Gastrocnemius medialis (tissue), 4 donors: ENCODE measurements around the gene HNF1A. TPM values are rescaled to one million over a fixed set of nuclear protein-coding genes. Genes with fewer than 3 reads are reported as not detected.

ENCODE experiments used
- ATAC-seq, 2 donors: fragments of 150-250 bp; one replicate each; pipeline ENCODE4 v1.9.1; 2016
- DNase-seq, 2 donors: peaks; one replicate each; pipeline ENCODE4 v3.0.0-alpha.2; 2019
- H3K27ac ChIP-seq, 4 donors: fragments of 200-600 bp; sonication (generic); 1 replicate in 1 of 4; 2 replicates in 3 of 4; pipeline ENCODE4 v1.5.1; 2016 to 2018; ENCODE audit warnings: mild to moderate bottlenecking in 2 of 4, moderate library complexity in 1 of 4
- H3K27me3 ChIP-seq, 3 donors: fragments of 200-600 bp; sonication (generic) in 2 of 3; 1 replicate in 1 of 3; 2 replicates in 2 of 3; pipeline versions ENCODE4 v1.5.1 to v1.6.0; 2016 to 2019; ENCODE audit warnings: mild to moderate bottlenecking in 1 of 3, moderate library complexity in 1 of 3
- H3K36me3 ChIP-seq, 2 donors: fragments of 200-600 bp; sonication (generic) in 1 of 2; one replicate each; pipeline ENCODE4 v1.5.1; 2017 to 2018
- H3K4me1 ChIP-seq, 2 donors: fragments of 200-600 bp; sonication (generic) in 1 of 2; one replicate each; pipeline ENCODE4 v1.5.1; 2016 to 2017; ENCODE audit warnings: mild to moderate bottlenecking in 2 of 2
- H3K4me3 ChIP-seq, 4 donors: fragments of 200-600 bp; sonication (generic) in 3 of 4; 1 replicate in 1 of 4; 2 replicates in 3 of 4; pipeline ENCODE4 v1.5.1; 2016 to 2019; ENCODE audit warnings: mild to moderate bottlenecking in 2 of 4
- H3K9me3 ChIP-seq, 3 donors: fragments of 200-600 bp; sonication (generic) in 2 of 3; 1 replicate in 1 of 3; 2 replicates in 2 of 3; pipeline ENCODE4 v1.5.1; 2016 to 2019
- POLR2A ChIP-seq, 2 donors: fragments of 450-650 bp; IDR thresholded peaks; one replicate each; pipeline ENCODE4 v1.6.1; 2017; ENCODE audit warnings: antibody characterized with exemption in 2 of 2, mild to moderate bottlenecking in 2 of 2, moderate library complexity in 2 of 2
- in situ Hi-C, 4 donors: fragments of 200-750 bp; cut with MboI; loops; one replicate each; pipeline versions ENCODE4 v1.15.0 to v1.8.0; 2017; ENCODE audit warnings: low sequenced_read_pairs in 4 of 4
- intact Hi-C: fragments of 100-400 bp; cut with DNase I; formaldehyde crosslinking; loops from one replicate; pipeline ENCODE4 v1.15.1; 2023; ENCODE audit warnings: low total_unique reads
- total RNA-seq, 4 donors: library from RNA; depleted of rRNA; stranded (reverse); fragments of >200 nt; gene quantifications; one replicate each; pipeline versions ENCODE4 v1.1.0 to v1.2.3, GENCODE V29; 2016
- TF ChIP-seq, protein P1 (sequence below), 5 experiments: fragments of 450-650 bp in 3 of 5; fragments of 200-600 bp in 2 of 5; sonication (generic) in 2 of 5; IDR thresholded peaks in 4 of 5; conservative IDR thresholded peaks in 1 of 5; 1 replicate in 4 of 5; 2 replicates in 1 of 5; pipeline ENCODE4 v1.5.1; 2016 to 2019; ENCODE audit warnings: antibody characterized with exemption in 5 of 5, mild to moderate bottlenecking in 3 of 5, moderate library complexity in 3 of 5

Gene HNF1A
- total RNA-seq, 4 donors from 2014 or later = 0.07 to 0.10 TPM; not detected in 2

DNA sequence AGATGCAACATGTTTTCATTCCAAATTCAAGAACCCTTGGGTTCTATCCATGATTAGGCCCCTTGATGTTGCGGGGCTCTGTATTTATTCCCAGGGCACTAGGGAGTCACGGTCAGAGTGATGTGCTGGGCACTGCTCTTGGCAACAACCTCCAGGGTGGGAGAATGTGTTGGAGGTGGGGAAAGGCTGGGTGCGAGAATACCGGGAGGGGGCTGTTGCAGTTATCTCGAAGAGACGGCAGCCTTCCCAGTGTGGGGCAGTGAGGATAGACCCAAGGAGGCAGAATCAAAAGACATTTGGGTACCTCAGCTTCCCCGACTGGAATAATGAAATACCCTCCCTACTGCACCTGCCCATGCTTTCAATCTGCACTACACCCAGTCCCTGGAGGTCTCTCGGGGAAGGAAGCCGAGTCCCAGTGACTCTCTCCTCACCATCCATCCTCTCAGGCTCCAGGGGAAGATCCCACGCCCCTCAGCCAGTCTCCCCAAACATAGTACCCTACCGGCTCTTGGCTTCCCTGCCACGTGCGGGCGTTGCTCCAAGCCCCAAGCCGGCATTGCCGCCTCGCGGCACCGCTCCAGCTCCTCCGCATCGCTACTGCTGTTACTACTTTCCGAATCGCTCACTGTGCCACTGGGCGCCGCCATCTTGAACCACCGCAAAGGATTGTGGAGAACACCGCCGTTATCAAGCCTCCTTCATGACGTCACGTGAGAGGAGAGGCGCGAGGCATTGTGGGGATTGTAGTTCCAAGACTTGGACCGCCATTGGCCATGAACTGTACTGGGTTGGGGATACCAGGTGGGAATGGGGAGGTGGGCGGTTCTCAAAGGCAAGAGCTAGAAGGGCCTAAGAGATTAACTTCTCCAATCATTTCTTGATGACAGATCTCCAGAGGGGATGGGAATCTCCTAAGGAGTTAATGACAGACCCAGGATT, 37.8 kb downstream of the HNF1A start, which contains the start of gene C12orf43:
Gene C12orf43 (minus strand): TSS at position 663 of the 942 bp plus-strand sequence. CDS start 13 bp downstream, at position 650.
- Histone ChIP-seq H3K27me3 (no peaks in the 10 kb centered on the region), H3K36me3 (peaks cover 0 to 11% of the 10 kb centered on the region in 2 donors), H3K9me3 (no peaks in the 10 kb centered on the region), H3K4me3 (peak within 1 kb of the TSS; percentile 85 to 95 (median 88)), H3K27ac (peak within 1 kb of the TSS; percentile 76 to 85 (median 82)), H3K4me1 (peaks cover 9 to 10% of the 10 kb centered on the region in 2 donors)
- DNase-seq (peak; percentile 80 to 88), ATAC-seq (peak; percentile 100)
- in situ Hi-C loops (no loop called here), intact Hi-C loops (loop anchor here (2.0 to 10.0 kb wide), 3 partner anchors 434 to 701 kb away; partner anchors contain the start of genes COX6A1 and POP5)
- TF ChIP-seq POLR2A (IDR thresholded peaks at IDR 0.05) = no peak
- TF ChIP-seq, protein P1, sequence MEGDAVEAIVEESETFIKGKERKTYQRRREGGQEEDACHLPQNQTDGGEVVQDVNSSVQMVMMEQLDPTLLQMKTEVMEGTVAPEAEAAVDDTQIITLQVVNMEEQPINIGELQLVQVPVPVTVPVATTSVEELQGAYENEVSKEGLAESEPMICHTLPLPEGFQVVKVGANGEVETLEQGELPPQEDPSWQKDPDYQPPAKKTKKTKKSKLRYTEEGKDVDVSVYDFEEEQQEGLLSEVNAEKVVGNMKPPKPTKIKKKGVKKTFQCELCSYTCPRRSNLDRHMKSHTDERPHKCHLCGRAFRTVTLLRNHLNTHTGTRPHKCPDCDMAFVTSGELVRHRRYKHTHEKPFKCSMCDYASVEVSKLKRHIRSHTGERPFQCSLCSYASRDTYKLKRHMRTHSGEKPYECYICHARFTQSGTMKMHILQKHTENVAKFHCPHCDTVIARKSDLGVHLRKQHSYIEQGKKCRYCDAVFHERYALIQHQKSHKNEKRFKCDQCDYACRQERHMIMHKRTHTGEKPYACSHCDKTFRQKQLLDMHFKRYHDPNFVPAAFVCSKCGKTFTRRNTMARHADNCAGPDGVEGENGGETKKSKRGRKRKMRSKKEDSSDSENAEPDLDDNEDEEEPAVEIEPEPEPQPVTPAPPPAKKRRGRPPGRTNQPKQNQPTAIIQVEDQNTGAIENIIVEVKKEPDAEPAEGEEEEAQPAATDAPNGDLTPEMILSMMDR (IDR thresholded peaks at IDR 0.05 in 4 of 5, conservative IDR thresholded peaks at IDR 0.05 in 1 of 5) = no peak

DNA sequence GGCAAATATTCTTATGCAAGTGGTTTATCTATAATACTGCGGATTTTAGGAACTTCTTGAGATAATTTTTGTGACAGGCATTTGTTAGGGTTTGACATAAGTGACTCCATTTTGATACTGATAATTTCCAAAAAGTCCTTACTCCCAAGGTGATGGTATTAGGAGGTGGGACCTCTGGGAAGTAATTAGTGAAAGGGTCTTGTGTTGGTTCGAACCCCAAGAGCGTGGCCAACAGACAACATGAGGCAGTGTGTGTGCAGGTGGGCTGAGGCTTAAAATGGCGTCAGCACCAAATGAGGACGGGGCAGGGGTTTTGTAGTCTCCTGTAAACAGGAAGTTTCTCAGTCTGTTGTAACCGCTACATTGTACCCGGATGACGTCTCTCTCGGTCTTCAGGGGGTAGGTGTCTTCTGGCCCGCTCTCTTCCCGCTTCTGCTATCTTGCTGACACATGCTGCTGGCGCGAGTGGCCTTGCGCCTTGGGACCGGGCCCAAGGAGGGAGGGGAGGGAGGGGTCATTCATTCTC, 39.7 kb downstream of the HNF1A start:
- Histone ChIP-seq H3K4me1 (peaks cover 9 to 10% of the 10 kb centered on the region in 2 donors), H3K27ac (no peak overlapping the region), H3K9me3 (no peaks in the 10 kb centered on the region), H3K27me3 (no peaks in the 10 kb centered on the region), H3K4me3 (no peak overlapping the region), H3K36me3 (no peaks in the 10 kb centered on the region)
- ATAC-seq = no peak
- TF ChIP-seq, protein P1 (IDR thresholded peaks at IDR 0.05 in 4 of 5, conservative IDR thresholded peaks at IDR 0.05 in 1 of 5) = no peak
- TF ChIP-seq POLR2A (IDR thresholded peaks at IDR 0.05) = no peak
- in situ Hi-C loops = no loop called here
- DNase-seq = no peak
- intact Hi-C loops = loop anchor here (2.0 to 10.0 kb wide), 3 partner anchors 436 to 703 kb away; partner anchors contain the start of genes COX6A1 and POP5

DNA sequence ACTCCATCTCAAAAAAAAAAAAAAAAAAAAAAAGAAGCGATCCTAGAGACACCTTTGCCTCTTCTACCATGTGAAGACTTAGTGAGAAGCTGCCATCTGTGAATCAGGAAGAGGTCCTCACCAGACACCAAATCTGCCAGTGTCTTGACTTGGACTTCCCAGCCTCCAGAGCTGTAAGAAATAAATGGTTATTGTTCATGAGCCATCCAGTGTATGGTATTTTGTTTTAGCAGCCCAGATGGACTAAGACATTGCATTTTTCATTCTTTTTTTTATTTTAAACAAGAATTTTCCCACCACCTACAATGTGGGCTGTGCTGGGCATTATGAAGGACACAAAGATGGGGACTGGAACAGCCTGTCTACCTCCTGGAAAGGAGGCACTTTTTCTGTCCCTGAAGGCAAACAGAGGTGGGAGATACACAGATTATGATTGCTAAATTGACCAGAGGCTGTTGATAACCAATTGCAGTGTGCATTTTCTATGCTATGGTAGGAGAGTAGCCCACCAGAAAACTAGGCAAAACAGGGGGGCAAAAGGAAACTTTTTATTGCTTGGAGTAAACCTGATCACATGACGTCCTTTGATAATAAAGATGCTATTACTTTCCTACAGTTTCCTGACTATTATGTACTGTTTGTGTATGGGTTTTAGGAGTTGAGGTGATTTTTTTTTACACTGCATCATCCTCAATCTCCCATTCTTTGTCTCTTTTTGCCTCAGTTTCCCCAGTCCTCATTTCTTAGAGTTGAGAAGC, 40.7 kb downstream of the HNF1A start:
- in situ Hi-C loops = no loop called here
- H3K4me1 ChIP-seq = peaks cover 9 to 10% of the 10 kb centered on the region in 2 donors
- ATAC-seq = no peak
- no peaks in the 10 kb centered on the region for H3K27me3 ChIP-seq
- intact Hi-C loops = loop anchor here (5.0 to 10.0 kb wide), 2 partner anchors 437 to 704 kb away; partner anchors contain the start of gene POP5
- no peaks in the 10 kb centered on the region for H3K36me3 ChIP-seq
- H3K9me3 ChIP-seq = no peaks in the 10 kb centered on the region
- no peak for DNase-seq
- no peak overlapping the region for H3K27ac ChIP-seq
- H3K4me3 ChIP-seq = no peak overlapping the region
- TF ChIP-seq POLR2A (IDR thresholded peaks at IDR 0.05) = no peak
- TF ChIP-seq, protein P1 (IDR thresholded peaks at IDR 0.05 in 4 of 5, conservative IDR thresholded peaks at IDR 0.05 in 1 of 5) = no peak

DNA sequence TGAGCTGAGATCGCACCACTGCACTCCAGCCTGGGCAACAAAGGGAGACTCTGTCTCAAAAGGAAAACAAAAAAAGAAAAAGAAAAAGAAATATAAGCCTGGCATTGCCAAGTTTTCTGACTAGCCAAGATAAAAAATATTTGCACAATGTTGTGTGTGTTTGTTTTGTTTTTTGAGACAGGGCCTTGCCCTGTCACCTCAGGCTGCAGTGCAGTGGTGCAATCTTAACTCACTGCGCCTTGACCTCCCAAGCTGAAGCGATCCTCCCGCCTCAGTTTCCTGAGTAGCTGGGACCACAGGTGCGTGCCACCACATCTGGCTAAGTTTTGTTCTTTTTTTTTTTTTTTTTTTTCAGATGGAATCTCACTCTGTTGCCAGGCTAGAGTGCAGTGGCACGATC, 43.4 kb downstream of the HNF1A start:
- intact Hi-C loops = no loop called here
- in situ Hi-C loops = no loop called here
- TF ChIP-seq POLR2A (IDR thresholded peaks at IDR 0.05) = no peak
- TF ChIP-seq, protein P1 (IDR thresholded peaks at IDR 0.05 in 4 of 5, conservative IDR thresholded peaks at IDR 0.05 in 1 of 5) = no peak
- no peaks in the 10 kb centered on the region for H3K9me3 ChIP-seq
- H3K27me3 ChIP-seq = no peaks in the 10 kb centered on the region
- no peak for DNase-seq
- H3K36me3 ChIP-seq = no peaks in the 10 kb centered on the region
- no peaks in the 10 kb centered on the region for H3K4me1 ChIP-seq
- no peak overlapping the region for H3K27ac ChIP-seq
- no peak overlapping the region for H3K4me3 ChIP-seq
- ATAC-seq = no peak
